Activated T-helper 2 cell treated with anti-CD3 and anti-CD28 coated beads, Interferon-gamma antibody, Interleukin-2, Interleukin-4, amounts not matched to agents 10 μg/mL and 5 μg/mL and 100 μg/mL, durations not matched to agents 14 hours and 24 hours and 36 hours (primary cell): ENCODE data around the gene ATAD3A. TPM values are rescaled to one million over a fixed set of nuclear protein-coding genes. Genes with fewer than 3 reads are reported as not detected.

ENCODE experiments used
- DNase-seq: peaks from one replicate; pipeline ENCODE4 v3.0.0; 2021; ENCODE audit warnings: low spot score
- H3K27ac Mint-ChIP-seq: one replicate; pipeline ENCODE4 v1.8.0; 2021; ENCODE audit warnings: mixed read lengths
- H3K27me3 Mint-ChIP-seq: one replicate; pipeline ENCODE4 v1.8.0; 2021; ENCODE audit warnings: low read depth, mixed read lengths
- H3K36me3 Mint-ChIP-seq: one replicate; pipeline ENCODE4 v1.8.0; 2021; ENCODE audit warnings: low read depth, mixed read lengths
- H3K4me1 Mint-ChIP-seq: one replicate; pipeline ENCODE4 v1.8.0; 2021; ENCODE audit warnings: low read depth, mixed read lengths
- H3K4me3 Mint-ChIP-seq: one replicate; pipeline ENCODE4 v1.8.0; 2021; ENCODE audit warnings: low read depth, mild to moderate bottlenecking, moderate library complexity, mixed read lengths
- H3K9me3 Mint-ChIP-seq: one replicate; pipeline ENCODE4 v1.8.0; 2021; ENCODE audit warnings: mixed read lengths
- intact Hi-C: fragments of 100-400 bp; cut with micrococcal nuclease; formaldehyde crosslinking; loops from one replicate; pipeline ENCODE4 v1.15.1; 2023
- total RNA-seq: library from RNA; stranded (reverse); gene quantifications from 2 replicates; pipeline ENCODE4 v1.2.3, GENCODE V29; 2022

The ATAD3A gene
- total RNA-seq, 1 donor from 2014 or later: 78.5 TPM

DNA sequence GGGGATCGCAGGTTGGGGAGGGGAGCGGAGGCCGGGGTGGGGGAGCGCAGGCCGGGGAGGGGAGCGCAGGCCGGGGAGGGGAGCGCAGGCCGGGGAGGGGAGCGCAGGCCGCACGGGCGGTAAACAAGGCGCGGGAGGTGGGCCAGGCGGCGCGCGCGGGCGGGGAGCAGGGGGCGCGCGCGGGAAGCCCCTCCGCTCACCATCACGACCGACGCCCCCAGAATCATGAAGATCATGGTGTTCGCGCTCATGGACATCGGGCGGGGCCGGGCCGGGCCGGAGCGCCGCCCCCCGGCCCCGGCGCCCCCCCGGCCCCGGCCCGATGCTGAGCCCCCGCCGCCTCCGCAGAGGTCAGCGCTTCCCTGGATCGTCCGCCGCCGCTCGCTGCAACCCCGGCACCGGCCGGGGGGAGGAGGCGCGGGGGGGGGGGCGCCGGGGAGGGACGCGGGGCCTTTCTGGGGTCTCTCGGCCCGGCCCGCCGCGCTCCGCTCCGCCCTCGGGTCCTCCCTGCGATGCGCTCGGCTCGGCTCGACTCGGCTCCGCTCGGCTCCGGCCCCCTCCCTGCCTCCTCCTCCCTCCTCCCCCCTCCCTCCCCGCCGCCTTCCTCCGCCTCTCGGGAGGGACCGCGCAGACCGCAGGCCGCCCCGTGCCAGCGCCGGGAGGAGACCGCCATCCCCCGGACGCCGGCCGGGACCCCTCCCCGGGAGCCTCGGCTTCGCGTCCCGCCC, 28.3 kb downstream of the ATAD3A start, which contains the start of gene TMEM240:
TSS of gene TMEM240 (minus strand) at position 535 of the 728 bp plus-strand sequence. CDS start at position 257, 278 bp downstream.
- Mint-ChIP-seq H3K36me3 (peaks cover 30% of the 10 kb centered on the region), H3K27me3 (peaks cover 1% of the 10 kb centered on the region), H3K9me3 (no peaks in the 10 kb centered on the region), H3K27ac (no peak within 1 kb of the TSS), H3K4me3 (no peak within 1 kb of the TSS), H3K4me1 (no peaks in the 10 kb centered on the region)
- DNase-seq: peak; percentile 20
- intact Hi-C loops: no loop called here

DNA sequence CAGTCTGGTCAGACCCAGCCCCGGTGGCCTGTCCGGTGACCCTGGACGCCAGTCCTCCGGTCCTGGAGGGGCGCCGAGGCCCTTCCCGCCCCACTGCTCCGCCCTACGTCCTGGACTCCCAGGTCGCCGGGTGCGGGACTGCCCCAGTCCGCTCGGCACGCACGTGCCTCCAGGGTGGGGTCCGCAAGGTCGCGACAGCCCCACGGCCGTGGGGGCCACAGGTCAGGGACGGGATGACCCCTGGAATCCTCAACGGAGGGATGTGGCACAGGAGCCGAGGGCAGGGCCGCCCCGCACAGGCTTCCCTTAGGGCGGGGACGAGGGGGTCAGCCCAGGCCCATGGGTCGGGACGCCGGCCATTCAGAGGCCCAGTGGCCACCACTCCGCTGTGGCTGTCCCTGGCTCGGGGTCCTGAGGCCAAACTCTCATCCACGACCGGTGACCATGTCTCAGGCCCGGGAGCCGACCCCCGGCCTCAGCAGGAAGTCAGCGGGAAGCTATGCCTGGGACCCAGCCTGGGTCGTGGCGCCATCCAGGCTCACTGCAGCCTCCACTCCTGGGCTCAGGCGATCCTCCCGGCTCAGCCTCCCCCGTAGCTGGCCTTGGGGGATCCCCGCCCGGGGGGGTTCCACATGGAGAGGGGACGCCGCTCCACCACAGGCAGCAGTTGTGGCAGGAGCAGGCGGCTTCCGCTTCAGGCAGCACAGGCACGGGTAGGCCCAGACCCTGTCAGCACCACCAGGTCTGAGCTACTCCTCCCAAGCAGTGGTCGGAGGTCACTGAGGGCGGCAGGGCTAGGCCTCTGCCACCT, 29.1 kb downstream of the ATAD3A start:
- Mint-ChIP-seq H3K27ac (no peak overlapping the region), H3K36me3 (peaks cover 34% of the 10 kb centered on the region), H3K27me3 (peaks cover 1% of the 10 kb centered on the region), H3K4me1 (no peaks in the 10 kb centered on the region), H3K4me3 (no peak overlapping the region), H3K9me3 (no peaks in the 10 kb centered on the region)
- intact Hi-C loops: no loop called here
- DNase-seq: no peak

DNA sequence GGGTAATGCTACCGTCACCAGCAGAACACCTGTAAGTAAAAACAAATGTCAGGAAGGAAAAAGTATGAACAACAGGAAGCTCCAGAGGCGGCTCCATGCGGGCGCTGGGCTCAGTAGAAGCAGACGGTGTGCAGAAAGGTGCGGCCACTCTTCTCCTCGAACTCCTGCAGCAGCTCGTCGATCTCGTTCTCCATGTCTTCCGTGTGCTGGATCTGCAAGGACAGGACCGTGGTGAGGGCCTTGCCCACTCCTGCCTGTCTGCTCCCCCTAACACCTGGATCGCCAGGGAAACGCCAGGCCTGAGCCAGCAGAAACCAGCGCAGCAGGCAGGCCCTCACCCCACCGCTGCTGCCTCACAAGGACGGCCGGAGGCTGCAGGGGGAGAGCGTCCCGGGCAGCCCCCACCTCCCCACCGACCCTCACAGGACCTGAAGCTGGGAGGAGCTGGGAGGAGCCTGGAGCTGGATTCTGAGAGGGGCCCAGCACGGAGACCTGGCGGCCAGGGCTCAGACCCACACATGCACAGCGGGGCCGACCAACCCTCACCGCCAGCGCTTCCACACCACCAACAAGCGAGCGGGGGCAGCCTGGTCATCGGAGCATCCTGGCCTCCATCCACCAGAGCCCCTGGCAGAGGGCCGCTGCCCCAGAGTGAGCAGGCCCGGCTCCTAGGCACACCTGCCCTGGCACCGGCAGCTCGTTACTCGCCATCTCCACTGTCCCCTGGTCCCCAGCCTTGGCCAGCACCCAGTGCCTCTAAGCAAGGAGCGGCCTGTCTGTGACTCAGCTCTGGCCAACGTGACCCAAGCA, 30.2 kb downstream of the ATAD3A start:
- peaks cover 1% of the 10 kb centered on the region for H3K27me3 Mint-ChIP-seq
- H3K36me3 Mint-ChIP-seq: peaks cover 34% of the 10 kb centered on the region
- no peak for DNase-seq

DNA sequence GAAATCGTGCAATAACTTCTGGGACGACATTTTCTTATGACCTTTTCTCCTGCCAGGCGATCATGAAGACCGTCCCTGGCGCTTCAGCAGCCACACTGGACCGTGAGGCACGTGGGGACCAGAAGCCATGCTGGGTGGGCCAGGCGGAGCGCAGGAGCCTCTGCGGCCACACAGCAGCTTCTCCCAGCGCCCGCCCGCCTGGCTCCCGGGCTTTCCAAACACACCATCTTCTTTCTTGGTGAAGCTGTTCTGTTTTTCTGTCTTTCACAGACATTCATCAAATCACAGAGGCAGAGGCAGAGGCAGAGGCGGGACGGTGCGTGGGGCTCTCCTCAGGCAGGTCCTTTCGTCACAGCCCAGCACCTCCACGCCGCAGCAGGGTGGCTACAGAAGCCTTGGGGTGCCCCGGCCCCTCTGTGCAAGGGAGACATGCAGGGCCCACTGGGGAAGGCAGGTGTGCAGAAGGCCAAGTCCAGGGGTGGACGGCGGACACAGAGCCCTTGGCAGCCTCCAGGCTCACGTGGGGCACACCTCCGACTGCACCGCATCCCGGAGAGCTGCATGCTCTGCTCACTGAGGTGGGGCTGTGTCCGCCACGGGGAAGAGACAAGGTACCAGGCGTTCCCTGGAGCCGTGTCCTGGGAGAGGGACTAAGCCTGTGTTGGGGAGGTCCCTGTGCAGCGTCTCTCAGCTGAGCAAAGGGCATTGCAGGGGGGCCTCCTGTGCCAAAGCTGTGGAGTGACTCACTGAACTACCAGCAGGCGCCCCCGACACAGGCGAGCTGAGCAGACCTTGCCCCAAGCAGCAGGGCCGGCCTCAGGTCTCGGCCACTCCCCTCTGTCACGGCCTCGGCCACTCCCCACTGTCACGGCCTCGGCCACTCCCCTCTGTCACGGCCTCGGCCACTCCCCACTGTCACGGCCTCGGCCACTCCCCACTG, 31.1 kb downstream of the ATAD3A start:
- Mint-ChIP-seq H3K27me3 (peaks cover 1% of the 10 kb centered on the region), H3K9me3 (no peaks in the 10 kb centered on the region), H3K4me3 (no peak overlapping the region), H3K36me3 (peaks cover 40% of the 10 kb centered on the region), H3K27ac (no peak overlapping the region), H3K4me1 (no peaks in the 10 kb centered on the region)
- DNase-seq: no peak
- intact Hi-C loops: no loop called here

More for the DNA sequence above, 30.2 kb downstream of the ATAD3A start:
- H3K9me3 Mint-ChIP-seq: no peaks in the 10 kb centered on the region
- H3K4me1 Mint-ChIP-seq: no peaks in the 10 kb centered on the region
- intact Hi-C loops: no loop called here
- H3K4me3 Mint-ChIP-seq: no peak overlapping the region
- H3K27ac Mint-ChIP-seq: no peak overlapping the region

DNA sequence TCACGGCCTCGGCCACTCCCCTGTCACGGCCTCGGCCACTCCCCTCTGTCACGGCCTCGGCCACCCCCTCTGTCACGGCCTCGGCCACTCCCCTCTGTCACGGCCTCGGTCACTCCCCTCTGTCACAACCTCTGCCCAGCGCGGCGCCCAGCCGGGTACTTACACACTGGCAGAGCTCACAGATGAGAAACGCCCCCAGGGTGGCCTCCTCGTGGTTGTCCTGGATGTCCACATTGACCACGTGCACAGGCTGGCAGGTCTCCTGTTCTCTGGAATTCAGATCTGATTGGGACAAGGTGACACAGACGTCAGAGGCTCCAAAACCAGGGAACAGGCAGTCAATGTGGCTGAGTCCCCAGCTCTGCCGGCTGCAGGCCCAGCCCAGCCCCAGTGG, 31.7 kb downstream of the ATAD3A start:
- intact Hi-C loops: no loop called here
- no peaks in the 10 kb centered on the region for H3K9me3 Mint-ChIP-seq
- DNase-seq: no peak
- H3K27ac Mint-ChIP-seq: no peak overlapping the region
- H3K27me3 Mint-ChIP-seq: peaks cover 1% of the 10 kb centered on the region
- H3K4me1 Mint-ChIP-seq: no peaks in the 10 kb centered on the region
- no peak overlapping the region for H3K4me3 Mint-ChIP-seq
- H3K36me3 Mint-ChIP-seq: peaks cover 41% of the 10 kb centered on the region

DNA sequence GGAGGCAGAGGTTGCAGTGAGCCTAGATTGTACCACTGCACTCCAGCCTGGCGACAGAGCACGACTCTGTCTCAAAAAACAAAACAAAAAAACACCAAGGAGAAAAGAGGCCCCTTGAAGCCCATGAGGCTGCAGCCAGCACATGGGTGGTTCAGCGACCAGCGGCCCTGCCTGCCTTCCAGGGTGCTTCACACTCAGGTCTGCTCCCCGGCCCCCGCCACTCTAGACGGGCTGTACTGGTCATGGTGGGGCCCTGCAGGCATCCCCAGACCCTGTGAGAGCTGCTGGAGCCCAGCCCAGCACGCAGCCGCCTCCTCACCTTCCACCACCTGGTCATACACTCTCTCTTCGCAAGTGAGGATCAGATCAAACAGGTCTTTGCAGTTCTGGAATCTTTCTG, 32.6 kb downstream of the ATAD3A start:
- no peak for DNase-seq
- Mint-ChIP-seq H3K27me3 (peaks cover under 1% of the 10 kb centered on the region), H3K9me3 (no peaks in the 10 kb centered on the region), H3K36me3 (peaks cover 41% of the 10 kb centered on the region), H3K4me3 (no peak overlapping the region), H3K4me1 (no peaks in the 10 kb centered on the region), H3K27ac (no peak overlapping the region)
- intact Hi-C loops: no loop called here

DNA sequence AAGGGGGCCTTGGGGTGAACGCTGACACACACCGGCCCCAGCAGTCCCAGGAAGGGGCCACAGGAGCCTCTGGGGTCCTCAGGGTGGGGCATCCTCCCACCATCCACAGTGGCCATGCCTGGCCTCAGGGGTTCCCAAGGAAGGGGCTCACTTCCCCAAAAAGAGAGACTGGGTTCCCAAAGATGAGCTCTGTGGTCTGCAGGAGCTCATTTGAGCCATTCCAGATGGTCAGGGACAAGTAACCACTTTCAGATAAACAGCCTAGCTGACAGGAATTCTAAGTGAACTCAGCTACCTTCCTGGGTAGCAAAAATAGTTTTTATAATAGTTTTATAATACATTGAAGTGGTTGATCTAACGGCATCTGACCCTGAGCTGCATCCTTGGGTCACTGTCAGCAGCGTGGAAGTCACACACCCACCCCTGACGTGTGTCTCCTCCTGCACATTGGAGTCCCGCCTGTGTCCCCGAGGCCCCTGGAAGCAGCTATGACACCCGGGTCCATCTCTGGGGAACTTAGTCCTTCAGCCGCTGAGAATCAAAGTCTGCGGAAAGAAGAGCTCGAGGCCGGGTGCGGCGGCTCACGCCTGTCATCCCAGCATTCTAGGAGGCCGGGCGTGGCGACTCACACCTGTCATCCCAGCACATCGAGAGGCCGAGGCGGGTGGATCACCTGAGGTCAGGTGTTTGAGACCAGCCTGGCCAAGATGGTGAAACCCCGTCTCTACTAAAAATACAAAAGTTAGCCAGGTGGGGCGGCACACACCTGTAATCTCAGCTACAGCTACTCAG, 34.2 kb downstream of the ATAD3A start:
- H3K4me1 Mint-ChIP-seq: no peaks in the 10 kb centered on the region
- no peak for DNase-seq
- no peaks in the 10 kb centered on the region for H3K27me3 Mint-ChIP-seq
- intact Hi-C loops: no loop called here
- no peak overlapping the region for H3K27ac Mint-ChIP-seq
- H3K4me3 Mint-ChIP-seq: no peak overlapping the region
- peaks cover 41% of the 10 kb centered on the region for H3K36me3 Mint-ChIP-seq
- H3K9me3 Mint-ChIP-seq: no peaks in the 10 kb centered on the region

DNA sequence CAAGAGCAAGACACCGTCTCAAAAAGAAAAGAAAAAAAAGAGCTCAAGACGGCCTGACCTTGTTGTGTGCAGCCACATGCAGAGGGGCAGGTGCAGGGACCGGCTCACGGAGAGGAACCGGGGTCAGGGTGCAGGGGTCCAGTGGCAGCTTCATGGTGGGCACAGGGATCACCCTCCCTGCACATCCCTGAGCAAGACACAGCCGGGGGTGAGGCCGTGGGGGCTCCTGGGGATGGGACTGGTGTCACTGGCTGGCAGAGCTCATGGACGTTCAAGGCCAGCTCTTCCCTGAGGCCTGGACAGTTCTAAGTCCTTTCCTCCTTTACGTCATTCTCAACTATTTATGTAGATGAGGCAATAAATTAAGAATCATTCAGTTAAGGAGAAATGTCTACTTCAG, 35.0 kb downstream of the ATAD3A start:
- Mint-ChIP-seq H3K4me1 (no peaks in the 10 kb centered on the region), H3K27me3 (no peaks in the 10 kb centered on the region), H3K36me3 (peaks cover 34% of the 10 kb centered on the region), H3K9me3 (no peaks in the 10 kb centered on the region), H3K4me3 (no peak overlapping the region), H3K27ac (no peak overlapping the region)
- DNase-seq: no peak
- intact Hi-C loops: no loop called here

DNA sequence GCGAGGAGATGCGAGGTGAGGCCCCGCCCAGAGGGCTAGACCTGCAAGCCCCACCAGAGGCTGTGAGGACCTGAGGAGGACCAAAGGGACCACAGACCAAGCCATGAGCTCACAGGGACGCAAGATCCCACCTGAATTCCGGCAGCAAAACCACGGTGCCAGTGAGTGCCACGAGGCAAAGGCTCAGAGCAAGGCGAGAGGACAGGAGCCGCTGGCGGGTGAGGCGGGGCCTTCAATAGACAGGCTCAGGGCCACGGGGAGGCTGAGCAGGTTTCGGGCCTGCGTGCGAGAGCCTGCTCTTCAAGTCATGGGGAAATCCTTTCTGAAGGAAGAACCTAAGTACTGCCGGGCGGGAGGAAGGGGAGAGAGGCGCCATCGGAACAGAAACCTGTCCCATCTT, 35.5 kb downstream of the ATAD3A start:
- H3K27ac Mint-ChIP-seq: no peak overlapping the region
- intact Hi-C loops: no loop called here
- H3K36me3 Mint-ChIP-seq: peaks cover 32% of the 10 kb centered on the region
- DNase-seq: no peak
- H3K4me3 Mint-ChIP-seq: no peak overlapping the region
- no peaks in the 10 kb centered on the region for H3K4me1 Mint-ChIP-seq
- H3K27me3 Mint-ChIP-seq: no peaks in the 10 kb centered on the region
- no peaks in the 10 kb centered on the region for H3K9me3 Mint-ChIP-seq

DNA sequence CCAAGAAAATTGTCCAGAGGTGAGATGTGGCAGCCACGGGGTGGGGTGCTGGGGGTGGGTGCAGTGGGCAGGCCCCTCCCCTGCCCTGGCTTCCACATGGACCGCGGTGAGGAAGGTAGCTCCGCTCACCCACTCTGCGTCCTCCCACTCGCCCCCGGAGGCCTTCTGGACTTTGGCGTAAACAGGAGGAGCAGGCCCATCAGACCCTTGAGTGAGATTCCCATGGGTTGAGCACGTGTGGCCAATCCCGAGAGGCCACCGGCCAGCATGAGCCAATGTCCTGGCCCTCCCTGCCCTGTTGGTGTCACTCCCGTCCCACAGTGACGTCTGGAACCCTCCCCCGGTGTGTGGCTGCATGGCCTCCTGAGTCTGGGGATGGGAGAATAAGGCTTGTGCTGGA, 36.6 kb downstream of the ATAD3A start:
- intact Hi-C loops: no loop called here
- Mint-ChIP-seq H3K4me1 (no peaks in the 10 kb centered on the region), H3K27ac (no peak overlapping the region), H3K36me3 (peaks cover 24% of the 10 kb centered on the region), H3K27me3 (no peaks in the 10 kb centered on the region), H3K4me3 (no peak overlapping the region), H3K9me3 (no peaks in the 10 kb centered on the region)
- no peak for DNase-seq

DNA sequence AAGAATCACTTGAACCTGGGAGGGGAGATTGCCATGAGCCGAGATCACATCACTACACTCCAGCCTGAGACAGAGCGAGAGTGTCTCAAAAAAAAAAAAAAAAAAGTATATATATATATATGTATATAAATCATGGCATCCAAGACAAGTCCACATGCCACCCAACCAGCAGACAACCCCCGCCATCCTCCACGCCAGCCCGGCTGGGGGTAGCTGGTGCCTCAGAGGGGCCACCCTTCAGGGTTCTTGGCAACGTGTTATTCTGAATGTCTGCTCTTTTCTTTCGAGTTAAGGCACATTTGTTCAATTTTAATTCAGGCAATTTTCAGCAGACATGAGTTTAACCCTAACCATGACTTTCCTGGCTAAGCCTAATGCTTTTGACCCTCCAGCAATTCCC, 38.1 kb downstream of the ATAD3A start:
- Mint-ChIP-seq H3K4me1 (no peaks in the 10 kb centered on the region), H3K9me3 (no peaks in the 10 kb centered on the region), H3K27ac (no peak overlapping the region), H3K4me3 (no peak overlapping the region), H3K36me3 (peaks cover 13% of the 10 kb centered on the region), H3K27me3 (no peaks in the 10 kb centered on the region)
- no peak for DNase-seq
- intact Hi-C loops: no loop called here
